Activated CD8-positive, alpha-beta memory T cell treated with anti-CD3 and anti-CD28 coated beads, Interleukin-2, amount 10 ng/mL, durations not matched to agents 7 days and 5 days (primary cell): ENCODE measurements around the gene PTBP1. TPM values are rescaled to one million over a fixed set of nuclear protein-coding genes. Genes with fewer than 3 reads are reported as not detected.
"Not testable (repeated sequence)": the region's sequence is repeated elsewhere in the genome, so short reads cannot be mapped to it uniquely, and the experiment has no call there.

Source experiments
- ATAC-seq: fragments of 150-1000 bp; cut with Tn5 transposase; one replicate; pipeline ENCODE4 v1.10.0; 2021; ENCODE audit warnings: moderate library complexity
- CTCF ChIA-PET: fragments of 350-600 bp; sonication (Branson Sonifier 250); formaldehyde crosslinking; loops from one replicate; lab custom pipeline; 2021; ENCODE audit warnings: antibody characterized with exemption; lab: Charles Lee
- DNase-seq: peaks from one replicate; pipeline ENCODE4 v3.0.0-alpha.2; 2020
- H3K27ac Mint-ChIP-seq: one replicate; pipeline ENCODE4 v1.8.0; 2021; ENCODE audit warnings: mild to moderate bottlenecking, mixed read lengths
- H3K27me3 Mint-ChIP-seq: one replicate; pipeline ENCODE4 v1.8.0; 2021; ENCODE audit warnings: mixed read lengths
- H3K36me3 Mint-ChIP-seq: one replicate; pipeline ENCODE4 v1.8.0; 2021; ENCODE audit warnings: mild to moderate bottlenecking, mixed read lengths
- H3K4me1 Mint-ChIP-seq: one replicate; pipeline ENCODE4 v1.8.0; 2021; ENCODE audit warnings: mixed read lengths
- H3K4me3 Mint-ChIP-seq: one replicate; pipeline ENCODE4 v1.8.0; 2021; ENCODE audit warnings: mild to moderate bottlenecking, moderate library complexity, mixed read lengths
- H3K9me3 Mint-ChIP-seq: one replicate; pipeline ENCODE4 v1.8.0; 2022; ENCODE audit warnings: low read depth, mixed read lengths
- total RNA-seq, 2 experiments: library from RNA; stranded (reverse); gene quantifications; one replicate each; pipeline ENCODE4 v1.2.3, GENCODE V29; 2021

Gene PTBP1
- total RNA-seq, 2 experiments from 2014 or later, result 481 to 631 TPM

DNA sequence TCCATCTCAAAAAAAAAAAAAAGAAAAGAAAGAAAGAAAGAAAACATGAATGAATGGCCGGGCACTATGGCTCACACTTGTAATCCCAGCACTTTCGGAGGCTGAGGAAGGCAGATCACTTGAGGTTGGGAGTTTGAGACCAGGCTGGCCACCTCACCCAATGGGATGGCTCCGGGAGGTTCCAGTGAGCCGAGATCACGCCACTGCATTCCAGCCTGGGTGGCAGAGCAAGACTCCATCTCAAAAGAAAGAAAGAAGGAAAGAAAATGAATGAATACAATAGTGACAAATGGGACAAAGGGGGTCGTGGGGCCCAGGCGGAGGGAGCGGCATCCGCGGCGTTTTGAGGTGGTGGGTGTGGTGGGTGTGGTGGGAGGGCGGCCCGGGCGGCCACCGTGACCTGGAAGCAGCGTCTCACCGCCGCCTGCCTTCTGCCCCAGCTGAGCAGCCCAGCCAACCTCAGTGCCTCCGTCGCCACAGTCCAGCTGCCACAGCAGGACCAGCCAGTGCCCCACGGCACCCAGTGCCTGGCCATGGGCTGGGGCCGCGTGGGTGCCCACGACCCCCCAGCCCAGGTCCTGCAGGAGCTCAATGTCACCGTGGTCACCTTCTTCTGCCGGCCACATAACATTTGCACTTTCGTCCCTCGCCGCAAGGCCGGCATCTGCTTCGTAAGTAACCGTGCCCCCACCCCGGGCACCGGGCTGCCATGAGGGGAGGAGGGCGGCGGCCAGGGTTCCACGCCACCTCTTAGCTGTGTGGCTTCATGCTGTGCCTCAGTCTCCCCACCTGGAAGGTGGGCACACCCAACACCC is 48.7 kb downstream of the PTBP1 start:
- H3K27me3 Mint-ChIP-seq, result peaks cover 36% of the 10 kb centered on the region
- CTCF ChIA-PET, result no interaction called here
- DNase-seq, result no peak
- H3K9me3 Mint-ChIP-seq, result peaks cover 3% of the 10 kb centered on the region
- no peak overlapping the region for H3K4me3 Mint-ChIP-seq
- H3K36me3 Mint-ChIP-seq, result peaks cover 3% of the 10 kb centered on the region
- H3K4me1 Mint-ChIP-seq, result peaks cover 3% of the 10 kb centered on the region
- no peak for ATAC-seq
- H3K27ac Mint-ChIP-seq, result no peak overlapping the region

DNA sequence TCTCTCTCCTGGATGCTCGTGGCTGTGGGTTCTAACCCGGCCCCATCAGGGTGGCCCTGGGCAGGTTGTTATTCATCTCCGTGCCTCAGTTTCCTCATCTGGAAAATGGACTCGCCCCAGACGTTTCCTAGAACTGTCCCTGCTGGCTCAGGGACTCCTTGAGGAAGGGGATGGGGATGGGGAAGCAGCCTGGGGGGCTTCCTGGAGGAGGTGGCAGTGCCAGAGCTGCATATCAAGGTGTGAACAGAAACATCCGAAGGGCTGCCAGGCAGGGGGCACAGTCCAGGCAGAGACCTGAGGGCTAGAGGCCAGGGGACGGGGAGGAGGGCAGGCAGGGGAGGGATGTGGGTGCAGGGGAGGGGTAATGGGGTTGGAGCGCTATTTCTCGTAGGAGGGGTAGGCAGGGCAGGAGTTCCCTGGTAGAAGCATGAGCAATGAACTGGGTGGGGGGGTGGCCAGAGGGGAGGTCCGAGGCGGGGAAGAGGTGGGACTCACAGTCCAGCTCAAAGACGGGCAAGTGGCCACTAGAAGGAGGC is 51.2 kb downstream of the PTBP1 start:
- ATAC-seq, result no peak
- no peak overlapping the region for H3K27ac Mint-ChIP-seq
- DNase-seq, result no peak
- H3K36me3 Mint-ChIP-seq, result no peaks in the 10 kb centered on the region
- H3K4me3 Mint-ChIP-seq, result no peak overlapping the region
- CTCF ChIA-PET, result no interaction called here
- peaks cover 3% of the 10 kb centered on the region for H3K4me1 Mint-ChIP-seq
- H3K9me3 Mint-ChIP-seq, result no peaks in the 10 kb centered on the region
- H3K27me3 Mint-ChIP-seq, result peaks cover 21% of the 10 kb centered on the region

DNA sequence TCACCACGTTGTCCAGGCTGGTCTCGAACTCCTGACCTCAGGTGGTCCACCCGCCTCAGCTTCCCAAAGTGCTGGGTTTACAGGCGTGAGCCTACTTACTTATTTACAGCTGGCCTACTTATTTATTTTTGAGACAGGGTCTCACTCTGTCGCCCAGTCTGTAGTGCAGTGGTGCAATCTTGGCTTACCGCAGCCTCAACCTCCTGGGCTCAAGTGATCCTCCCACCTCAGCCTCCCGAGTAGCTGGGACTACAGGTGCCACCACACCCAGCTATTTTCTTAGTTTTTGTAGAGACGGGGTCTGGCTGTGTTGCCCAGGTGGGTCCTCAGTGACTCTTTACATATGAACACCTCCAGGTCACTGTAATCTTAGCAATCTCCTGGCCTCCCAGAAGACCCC is 51.9 kb downstream of the PTBP1 start:
- H3K27me3 Mint-ChIP-seq, result peaks cover 21% of the 10 kb centered on the region
- H3K4me1 Mint-ChIP-seq, H3K36me3 Mint-ChIP-seq, H3K27ac Mint-ChIP-seq, H3K9me3 Mint-ChIP-seq, DNase-seq, H3K4me3 Mint-ChIP-seq, ATAC-seq: not testable (repeated sequence)
- CTCF ChIA-PET, result interaction anchor here (1.0 kb wide), 1 partner anchor 79 kb away, joined by 3 read pairs; no protein-coding TSS in a partner anchor

DNA sequence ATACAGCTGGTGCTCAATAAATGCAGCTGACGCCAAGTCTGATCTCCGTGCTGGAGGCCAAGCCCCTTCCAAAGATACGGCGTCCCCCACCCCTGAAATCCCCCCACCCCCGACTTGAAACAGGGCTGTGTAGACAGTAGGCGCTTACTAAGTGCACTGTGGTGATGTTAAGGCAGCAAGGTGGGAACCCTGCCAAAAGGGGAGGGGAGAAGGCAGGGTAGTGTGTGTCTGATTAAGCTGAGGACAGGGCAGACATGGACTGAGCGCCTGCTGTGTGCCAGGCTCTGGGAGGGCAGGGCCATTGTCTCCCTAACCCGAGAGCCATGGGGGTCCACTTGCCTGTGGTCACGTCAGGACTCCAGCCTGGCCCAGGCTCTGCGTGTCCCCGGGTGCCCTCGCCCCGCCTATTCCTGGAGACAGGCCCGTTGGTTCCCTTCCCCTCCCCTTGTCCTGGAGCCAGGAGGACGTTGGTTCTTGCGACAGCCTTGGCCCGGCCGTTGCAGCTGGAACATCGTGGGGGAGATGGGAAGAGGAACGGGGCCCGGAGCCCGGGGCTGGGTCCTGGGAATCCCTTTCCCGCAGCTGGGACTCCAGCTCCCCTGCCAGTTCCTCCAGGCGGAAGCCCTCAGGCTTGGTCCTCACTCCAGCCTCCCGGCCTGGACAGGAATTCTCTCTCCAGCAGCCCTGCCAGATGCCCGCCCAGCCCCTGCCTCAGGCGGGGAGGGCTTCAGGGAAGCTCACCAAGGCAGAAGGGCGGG is 53.1 kb downstream of the PTBP1 start:
- no peaks in the 10 kb centered on the region for H3K4me1 Mint-ChIP-seq
- peaks cover 12% of the 10 kb centered on the region for H3K27me3 Mint-ChIP-seq
- no peaks in the 10 kb centered on the region for H3K9me3 Mint-ChIP-seq
- H3K27ac Mint-ChIP-seq, result no peak overlapping the region
- ATAC-seq, result peak; percentile 20
- no peak overlapping the region for H3K4me3 Mint-ChIP-seq
- CTCF ChIA-PET, result interaction anchor here (0.7 to 1.5 kb wide), 2 partner anchors 13 to 80 kb away, joined by 3 to 6 read pairs; no protein-coding TSS in a partner anchor
- H3K36me3 Mint-ChIP-seq, result no peaks in the 10 kb centered on the region
- DNase-seq, result no peak

DNA sequence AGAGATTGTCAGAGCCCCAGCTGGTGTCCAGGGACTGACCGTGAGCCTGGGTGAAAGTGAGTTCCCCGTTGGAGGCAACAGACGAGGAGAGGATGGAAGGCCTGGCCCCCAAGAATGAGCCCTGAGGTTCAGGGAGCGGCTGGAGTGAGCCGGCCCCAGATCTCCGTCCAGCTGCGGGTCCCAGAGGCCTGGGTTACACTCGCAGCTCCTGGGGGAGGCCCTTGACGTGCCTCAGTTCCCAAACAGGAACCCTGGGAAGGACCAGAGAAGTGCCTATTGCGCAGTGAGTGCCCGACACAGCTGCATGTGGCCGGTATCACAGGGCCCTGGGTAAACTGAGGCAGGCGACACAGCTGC is 53.7 kb downstream of the PTBP1 start:
- Mint-ChIP-seq H3K9me3 (no peaks in the 10 kb centered on the region), H3K27me3 (peaks cover 9% of the 10 kb centered on the region), H3K4me1 (no peaks in the 10 kb centered on the region), H3K27ac (no peak overlapping the region), H3K4me3 (no peak overlapping the region), H3K36me3 (no peaks in the 10 kb centered on the region)
- DNase-seq (no peak), ATAC-seq (no peak)
- CTCF ChIA-PET, result interaction anchor here (0.7 to 1.5 kb wide), 2 partner anchors 13 to 80 kb away, joined by 3 to 6 read pairs; no protein-coding TSS in a partner anchor

DNA sequence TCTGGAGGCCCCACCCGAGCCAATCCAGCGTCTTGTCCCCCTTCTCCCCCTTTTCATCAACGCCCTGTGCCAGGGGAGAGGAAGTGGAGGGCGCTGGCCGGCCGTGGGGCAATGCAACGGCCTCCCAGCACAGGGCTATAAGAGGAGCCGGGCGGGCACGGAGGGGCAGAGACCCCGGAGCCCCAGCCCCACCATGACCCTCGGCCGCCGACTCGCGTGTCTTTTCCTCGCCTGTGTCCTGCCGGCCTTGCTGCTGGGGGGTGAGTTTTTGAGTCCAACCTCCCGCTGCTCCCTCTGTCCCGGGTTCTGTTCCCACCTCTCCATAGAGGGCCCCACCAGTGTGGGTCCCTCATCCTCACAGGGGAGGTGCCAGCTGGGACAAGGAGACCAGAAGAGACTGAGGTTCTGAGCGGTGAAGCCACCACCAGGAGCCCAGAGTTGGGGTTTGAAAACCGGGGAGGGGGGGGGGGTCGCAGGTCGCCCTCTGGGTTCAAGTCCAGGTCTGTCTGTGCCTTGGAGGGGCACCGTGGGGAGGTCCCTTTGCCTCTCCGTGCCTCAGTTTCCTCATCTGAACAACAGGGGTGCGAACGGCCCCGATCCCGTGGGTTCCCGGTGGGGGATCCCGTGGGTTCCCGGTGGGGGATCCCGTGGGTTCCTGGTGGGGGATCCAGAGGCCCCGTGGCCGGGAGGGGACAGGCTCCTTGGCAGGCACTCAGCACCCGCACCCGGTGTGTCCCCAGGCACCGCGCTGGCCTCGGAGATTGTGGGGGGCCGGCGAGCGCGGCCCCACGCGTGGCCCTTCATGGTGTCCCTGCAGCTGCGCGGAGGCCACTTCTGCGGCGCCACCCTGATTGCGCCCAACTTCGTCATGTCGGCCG is 55.1 kb downstream of the PTBP1 start, which contains the start of gene ELANE:
ELANE (plus strand) TSS at position 168 of the 878 bp plus-strand sequence; CDS start at position 194, 26 bp downstream.
- Mint-ChIP-seq H3K4me3 (no peak within 1 kb of the TSS), H3K9me3 (no peaks in the 10 kb centered on the region), H3K27me3 (peaks cover 4% of the 10 kb centered on the region), H3K4me1 (no peaks in the 10 kb centered on the region), H3K36me3 (no peaks in the 10 kb centered on the region), H3K27ac (no peak within 1 kb of the TSS)
- CTCF ChIA-PET, result no interaction called here
- DNase-seq (no peak), ATAC-seq (no peak)

DNA sequence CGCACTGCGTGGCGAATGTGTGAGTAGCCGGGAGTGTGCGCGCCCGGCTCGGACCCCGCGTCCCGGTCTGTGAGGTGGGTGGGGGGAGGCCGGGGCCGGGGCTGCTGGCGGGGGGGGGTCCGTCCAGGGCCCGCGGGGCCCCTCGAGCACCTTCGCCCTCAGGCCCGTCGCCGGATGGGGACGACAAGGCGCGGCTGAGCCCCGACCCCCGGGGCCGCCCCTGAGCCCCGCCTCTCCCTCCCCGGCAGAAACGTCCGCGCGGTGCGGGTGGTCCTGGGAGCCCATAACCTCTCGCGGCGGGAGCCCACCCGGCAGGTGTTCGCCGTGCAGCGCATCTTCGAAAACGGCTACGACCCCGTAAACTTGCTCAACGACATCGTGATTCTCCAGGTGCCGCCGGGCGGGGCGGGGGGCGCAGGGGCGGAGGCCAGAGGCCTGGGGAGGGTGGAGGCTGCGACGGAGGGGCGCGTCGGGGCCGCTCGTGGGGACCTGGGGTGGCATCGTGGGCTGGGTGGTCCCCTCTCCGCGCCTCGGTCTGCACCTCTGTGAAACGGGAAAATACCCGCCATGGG is 55.8 kb downstream of the PTBP1 start:
- no peak overlapping the region for H3K27ac Mint-ChIP-seq
- H3K4me3 Mint-ChIP-seq, result no peak overlapping the region
- DNase-seq, result no peak
- CTCF ChIA-PET, result no interaction called here
- no peaks in the 10 kb centered on the region for H3K4me1 Mint-ChIP-seq
- H3K27me3 Mint-ChIP-seq, result peaks cover 3% of the 10 kb centered on the region
- no peak for ATAC-seq
- H3K9me3 Mint-ChIP-seq, result no peaks in the 10 kb centered on the region
- H3K36me3 Mint-ChIP-seq, result no peaks in the 10 kb centered on the region

DNA sequence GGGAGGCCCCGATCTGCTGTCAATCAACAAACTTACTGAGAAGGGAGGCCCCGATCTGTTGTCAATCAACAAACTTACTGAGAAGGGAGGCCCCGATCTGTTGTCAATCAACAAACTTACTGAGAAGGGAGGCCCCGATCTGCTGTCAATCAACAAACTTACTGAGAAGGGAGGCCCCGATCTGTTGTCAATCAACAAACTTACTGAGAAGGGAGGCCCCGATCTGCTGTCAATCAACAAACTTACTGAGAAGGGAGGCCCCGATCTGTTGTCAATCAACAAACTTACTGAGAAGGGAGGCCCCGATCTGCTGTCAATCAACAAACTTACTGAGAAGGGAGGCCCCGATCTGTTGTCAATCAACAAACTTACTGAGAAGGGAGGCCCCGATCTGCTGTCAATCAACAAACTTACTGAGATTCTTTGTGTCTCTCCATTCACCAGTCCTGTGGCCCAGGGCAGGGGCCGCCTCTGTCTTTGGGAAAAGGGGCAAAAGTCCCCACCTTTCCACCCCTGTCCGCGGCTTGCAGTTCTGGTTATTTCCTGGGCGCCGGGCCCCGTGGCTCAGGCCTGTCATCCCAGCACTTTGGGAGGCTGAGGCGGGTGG is 56.5 kb downstream of the PTBP1 start:
- not testable (repeated sequence) for H3K9me3 Mint-ChIP-seq, H3K36me3 Mint-ChIP-seq, ATAC-seq, H3K27ac Mint-ChIP-seq, H3K4me1 Mint-ChIP-seq, H3K4me3 Mint-ChIP-seq, DNase-seq, H3K27me3 Mint-ChIP-seq
- CTCF ChIA-PET, result interaction anchor here (1.0 kb wide), 1 partner anchor 10 kb away, joined by 3 read pairs; no protein-coding TSS in a partner anchor

DNA sequence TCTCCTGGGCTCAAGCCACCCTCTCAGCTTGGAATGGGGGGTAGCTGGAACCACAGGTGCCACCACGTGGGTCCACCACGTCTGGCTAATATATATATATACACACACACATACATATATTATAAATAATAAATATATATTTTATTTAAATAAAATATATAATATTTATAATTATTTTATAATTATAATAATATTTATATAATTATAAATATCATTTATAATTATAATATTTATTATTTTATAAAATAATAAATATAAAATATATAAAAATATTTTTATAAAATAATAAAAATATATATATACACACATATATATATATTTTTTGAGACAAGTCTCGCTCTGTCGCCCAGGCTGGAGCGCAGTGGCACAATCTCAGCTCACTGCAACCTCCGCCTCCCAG is 57.3 kb downstream of the PTBP1 start:
- H3K27me3 Mint-ChIP-seq, result peaks cover 11% of the 10 kb centered on the region
- H3K36me3 Mint-ChIP-seq, result no peaks in the 10 kb centered on the region
- ATAC-seq (no peak), DNase-seq (no peak)
- no peak overlapping the region for H3K4me3 Mint-ChIP-seq
- H3K27ac Mint-ChIP-seq, result no peak overlapping the region
- H3K9me3 Mint-ChIP-seq, result no peaks in the 10 kb centered on the region
- no peaks in the 10 kb centered on the region for H3K4me1 Mint-ChIP-seq
- CTCF ChIA-PET, result interaction anchor here (1.0 kb wide), 1 partner anchor 9 kb away, joined by 3 read pairs; no protein-coding TSS in a partner anchor

DNA sequence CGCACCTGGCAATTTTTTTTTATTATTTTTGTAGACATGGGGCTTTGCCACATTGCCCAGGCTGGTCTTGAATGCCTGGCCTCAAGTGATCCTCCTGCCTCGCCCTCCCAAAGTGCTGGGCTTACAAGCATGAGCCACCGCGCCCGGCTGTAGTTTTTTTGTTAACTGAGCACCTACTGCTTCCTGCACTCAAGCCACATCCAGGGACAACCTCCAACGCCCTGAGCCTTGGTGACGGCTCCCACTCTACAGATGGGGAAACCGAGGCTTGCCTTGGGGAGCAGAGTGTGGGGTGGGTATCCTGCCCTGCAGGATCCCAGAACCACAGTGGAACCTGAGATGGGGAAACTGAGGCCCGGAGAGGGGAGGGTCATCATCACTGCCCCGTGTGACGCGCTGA is 57.9 kb downstream of the PTBP1 start:
- H3K27me3 Mint-ChIP-seq, result peaks cover 13% of the 10 kb centered on the region
- no peak overlapping the region for H3K27ac Mint-ChIP-seq
- H3K4me3 Mint-ChIP-seq, result no peak overlapping the region
- H3K4me1 Mint-ChIP-seq, result no peaks in the 10 kb centered on the region
- ATAC-seq (no peak), DNase-seq (no peak)
- H3K36me3 Mint-ChIP-seq, result no peaks in the 10 kb centered on the region
- no peaks in the 10 kb centered on the region for H3K9me3 Mint-ChIP-seq
- CTCF ChIA-PET, result interaction anchor here (1.2 to 4.8 kb wide), 2 partner anchors 8 to 129 kb away, joined by 4 to 19 read pairs; partner anchors contain the start of gene WDR18

DNA sequence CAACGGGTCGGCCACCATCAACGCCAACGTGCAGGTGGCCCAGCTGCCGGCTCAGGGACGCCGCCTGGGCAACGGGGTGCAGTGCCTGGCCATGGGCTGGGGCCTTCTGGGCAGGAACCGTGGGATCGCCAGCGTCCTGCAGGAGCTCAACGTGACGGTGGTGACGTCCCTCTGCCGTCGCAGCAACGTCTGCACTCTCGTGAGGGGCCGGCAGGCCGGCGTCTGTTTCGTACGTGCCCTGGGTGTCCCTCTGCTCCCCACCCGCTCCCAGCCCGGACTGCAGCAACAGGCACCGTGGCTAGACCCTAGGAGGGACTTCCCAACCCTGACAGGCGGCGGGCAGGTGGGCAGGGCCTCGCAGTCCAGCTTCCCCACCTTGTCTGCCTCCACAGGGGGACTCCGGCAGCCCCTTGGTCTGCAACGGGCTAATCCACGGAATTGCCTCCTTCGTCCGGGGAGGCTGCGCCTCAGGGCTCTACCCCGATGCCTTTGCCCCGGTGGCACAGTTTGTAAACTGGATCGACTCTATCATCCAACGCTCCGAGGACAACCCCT is 58.4 kb downstream of the PTBP1 start:
- H3K4me3 Mint-ChIP-seq, result no peak overlapping the region
- peaks cover 13% of the 10 kb centered on the region for H3K27me3 Mint-ChIP-seq
- no peaks in the 10 kb centered on the region for H3K4me1 Mint-ChIP-seq
- no peak for DNase-seq
- no peaks in the 10 kb centered on the region for H3K9me3 Mint-ChIP-seq
- H3K36me3 Mint-ChIP-seq, result no peaks in the 10 kb centered on the region
- CTCF ChIA-PET, result interaction anchor here (1.2 to 5.1 kb wide), 3 partner anchors 8 to 129 kb away, joined by 4 to 43 read pairs (median 19); partner anchors contain the start of gene WDR18
- H3K27ac Mint-ChIP-seq, result no peak overlapping the region
- no peak for ATAC-seq

DNA sequence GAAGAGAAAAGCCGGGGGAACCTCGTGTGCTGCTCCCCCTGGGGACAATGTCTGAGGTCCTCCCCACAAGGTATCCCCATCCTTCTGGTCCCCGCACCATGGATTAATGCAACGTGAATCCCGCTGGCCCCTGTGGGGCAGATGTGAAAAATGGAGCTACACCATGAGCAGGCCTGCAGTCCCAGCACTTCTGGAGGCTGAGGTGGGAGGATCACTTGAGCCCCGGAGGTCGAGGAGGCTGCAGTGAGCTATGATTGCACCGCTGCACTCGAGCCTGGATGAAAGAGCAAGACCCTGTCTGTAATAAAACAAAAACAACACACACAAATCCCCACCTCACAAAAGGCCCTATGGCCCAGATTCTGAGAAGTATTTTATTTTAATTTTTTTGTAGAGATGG is 61.0 kb downstream of the PTBP1 start:
- H3K4me1 Mint-ChIP-seq, result peaks cover 8% of the 10 kb centered on the region
- no peak overlapping the region for H3K27ac Mint-ChIP-seq
- ATAC-seq (no peak), DNase-seq (no peak)
- H3K9me3 Mint-ChIP-seq, result no peaks in the 10 kb centered on the region
- CTCF ChIA-PET, result interaction anchor here (1.3 to 5.1 kb wide), 4 partner anchors 63 to 139 kb away, joined by 4 to 43 read pairs (median 12); partner anchors contain the start of gene WDR18
- H3K4me3 Mint-ChIP-seq, result no peak overlapping the region
- H3K36me3 Mint-ChIP-seq, result no peaks in the 10 kb centered on the region
- H3K27me3 Mint-ChIP-seq, result peaks cover 13% of the 10 kb centered on the region
